GM19099 (cell line): ENCODE measurements around the gene AXDND1.

ENCODE experiments used
- POLR2A ChIP-seq: IDR thresholded peaks from 3 replicates; pipeline ENCODE4 v1.6.1; 2011; ENCODE audit warnings: low read depth; ENCODE audit not compliant: insufficient read length; ENCODE audit errors: extremely low read depth

AXDND1 gene

DNA sequence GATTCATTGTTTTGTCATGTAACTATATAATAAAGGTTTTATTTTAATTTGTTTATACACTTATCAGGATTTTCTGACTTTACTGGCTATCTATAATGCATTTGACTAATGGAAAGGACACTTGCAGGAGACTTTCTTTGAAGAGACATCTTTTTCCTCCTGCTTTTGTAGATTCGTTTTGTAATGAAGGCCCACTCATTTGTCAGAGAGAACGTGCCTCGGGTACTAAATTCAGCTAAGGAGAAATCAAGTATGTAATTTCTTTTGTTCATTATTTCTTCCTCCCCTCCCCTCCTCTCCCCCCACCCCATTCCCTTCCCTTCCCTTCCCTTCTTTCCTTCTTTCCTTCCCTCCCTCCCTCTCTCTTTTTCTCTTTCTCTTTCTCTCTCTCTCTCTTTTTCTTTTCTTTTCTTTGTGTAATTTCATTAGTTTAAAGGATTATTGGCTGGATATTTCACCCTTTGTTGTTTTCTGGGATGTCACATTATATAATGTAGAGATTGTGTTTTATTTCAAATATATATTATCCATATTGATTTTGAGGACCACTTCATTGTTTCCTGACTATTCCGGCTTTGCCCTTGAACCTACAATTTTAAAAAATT is 23.7 kb upstream of the AXDND1 start:
- TF ChIP-seq POLR2A: no peak

DNA sequence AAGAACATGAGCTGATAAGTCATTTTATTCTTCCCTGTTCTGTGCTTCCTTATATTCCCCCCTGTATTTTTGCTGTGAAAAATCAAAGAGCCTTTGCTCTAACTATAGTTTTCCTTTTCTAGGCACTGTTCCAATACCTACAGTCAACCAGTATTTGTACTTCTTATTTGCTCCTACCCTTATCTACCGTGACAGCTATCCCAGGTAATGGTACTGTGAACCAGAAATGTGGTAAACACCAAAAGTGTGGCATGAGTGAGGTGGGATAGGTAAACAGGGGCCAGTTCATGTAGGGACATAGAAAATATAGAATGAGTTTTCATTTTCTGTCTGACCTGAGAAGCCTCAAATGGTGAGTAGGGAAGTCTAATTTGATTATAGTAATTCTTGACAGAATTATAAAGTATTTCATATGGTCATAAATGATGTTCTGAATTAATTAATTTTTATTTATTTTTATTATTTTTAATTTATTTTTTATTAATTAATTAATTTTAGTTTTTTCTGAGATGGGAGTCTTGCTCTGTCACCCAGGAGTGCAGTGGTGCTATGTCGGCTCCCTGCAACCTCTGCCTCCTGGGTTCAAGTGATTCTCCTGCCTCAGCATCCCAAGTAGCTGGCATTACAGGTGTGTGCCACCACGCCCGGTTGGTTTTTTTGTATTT is 22.9 kb upstream of the AXDND1 start:
- no peak for TF ChIP-seq POLR2A

DNA sequence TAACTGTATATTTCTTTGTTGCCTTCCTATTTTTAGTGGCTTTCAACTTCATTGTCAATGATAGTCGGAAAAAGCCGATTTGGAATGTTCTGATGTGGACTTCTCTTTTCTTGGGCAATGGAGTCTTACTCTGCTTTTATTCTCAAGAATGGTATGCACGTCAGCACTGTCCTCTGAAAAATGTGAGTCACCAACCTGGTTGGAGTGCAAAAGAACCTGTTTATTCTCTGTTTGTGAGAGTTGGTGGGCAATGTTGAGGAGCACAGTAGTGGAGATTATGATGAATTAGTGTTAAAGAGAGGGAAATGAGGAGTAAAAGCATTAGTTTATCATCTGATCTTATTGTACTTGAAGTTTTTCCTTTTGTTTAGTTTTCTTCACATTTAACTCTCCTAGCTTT is 14.5 kb upstream of the AXDND1 start:
- no peak for TF ChIP-seq POLR2A

DNA sequence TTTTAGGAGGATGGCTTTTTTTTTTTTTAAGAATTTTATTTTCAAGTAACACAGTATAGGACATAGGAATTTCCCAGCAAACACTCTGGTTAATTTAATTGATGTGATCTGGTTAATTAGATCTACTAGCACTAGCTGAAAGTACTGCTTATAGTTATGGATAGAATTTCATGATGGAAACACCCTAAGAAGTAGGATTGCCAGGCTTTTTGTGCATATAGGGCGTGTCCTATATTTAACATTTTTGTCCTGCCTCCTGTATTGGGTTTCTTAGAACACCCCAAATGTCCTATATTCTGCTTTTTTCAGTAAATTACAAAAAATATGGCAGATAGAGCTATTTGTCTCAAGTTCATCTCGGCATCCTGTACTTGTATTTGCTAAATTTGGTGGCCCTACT is 13.5 kb upstream of the AXDND1 start:
- TF ChIP-seq POLR2A: no peak

DNA sequence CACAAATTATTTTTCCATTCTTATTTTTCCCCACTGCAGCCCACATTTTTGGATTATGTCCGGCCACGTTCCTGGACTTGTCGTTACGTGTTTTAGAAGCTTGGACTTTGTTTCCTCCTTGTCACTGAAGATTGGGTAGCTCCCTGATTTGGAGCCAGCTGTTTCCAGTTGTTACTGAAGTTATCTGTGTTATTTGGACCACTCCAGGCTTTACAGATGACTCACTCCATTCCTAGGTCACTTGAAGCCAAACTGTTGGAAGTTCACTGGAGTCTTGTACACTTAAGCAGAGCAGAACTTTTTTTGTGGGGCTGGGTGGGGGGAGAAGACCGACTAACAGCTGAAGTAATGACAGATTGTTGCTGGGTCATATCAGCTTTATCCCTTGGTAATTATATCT is 12.2 kb upstream of the AXDND1 start:
- TF ChIP-seq POLR2A: no peak

DNA sequence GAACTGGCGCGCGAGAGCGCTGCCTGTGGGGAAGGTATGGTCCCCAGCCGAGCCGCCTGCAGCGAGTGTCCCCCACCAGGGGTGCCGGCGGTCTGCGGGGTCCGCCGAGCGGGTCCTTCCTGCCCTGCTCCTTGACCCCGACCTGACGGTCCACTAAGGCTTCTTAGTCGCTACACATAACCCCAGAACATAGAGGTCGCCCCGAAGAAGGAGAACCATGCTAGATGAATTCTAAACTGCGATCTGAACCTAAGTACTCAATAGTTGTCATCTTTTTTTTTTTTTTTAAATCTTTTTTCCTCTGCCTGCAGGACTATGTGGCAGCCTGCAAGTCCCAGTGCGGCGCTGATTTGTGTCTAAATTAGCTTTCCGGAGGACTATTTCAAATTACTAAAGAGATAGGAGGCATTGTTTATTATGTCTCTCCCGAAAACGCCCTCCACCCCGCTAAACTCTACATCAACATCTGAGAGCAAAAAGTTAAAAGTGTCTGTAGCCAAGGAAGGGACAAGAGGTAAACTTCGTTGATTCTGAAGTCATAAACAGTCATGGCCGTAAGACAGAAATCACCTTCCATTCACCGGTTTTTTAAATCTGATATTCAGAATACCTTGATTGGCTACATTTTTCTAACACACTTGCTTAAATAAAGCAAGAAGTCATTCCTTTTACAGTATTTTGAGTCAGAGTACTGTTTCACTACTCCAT is 476 bp downstream of the AXDND1 start:
- no peak for TF ChIP-seq POLR2A

DNA sequence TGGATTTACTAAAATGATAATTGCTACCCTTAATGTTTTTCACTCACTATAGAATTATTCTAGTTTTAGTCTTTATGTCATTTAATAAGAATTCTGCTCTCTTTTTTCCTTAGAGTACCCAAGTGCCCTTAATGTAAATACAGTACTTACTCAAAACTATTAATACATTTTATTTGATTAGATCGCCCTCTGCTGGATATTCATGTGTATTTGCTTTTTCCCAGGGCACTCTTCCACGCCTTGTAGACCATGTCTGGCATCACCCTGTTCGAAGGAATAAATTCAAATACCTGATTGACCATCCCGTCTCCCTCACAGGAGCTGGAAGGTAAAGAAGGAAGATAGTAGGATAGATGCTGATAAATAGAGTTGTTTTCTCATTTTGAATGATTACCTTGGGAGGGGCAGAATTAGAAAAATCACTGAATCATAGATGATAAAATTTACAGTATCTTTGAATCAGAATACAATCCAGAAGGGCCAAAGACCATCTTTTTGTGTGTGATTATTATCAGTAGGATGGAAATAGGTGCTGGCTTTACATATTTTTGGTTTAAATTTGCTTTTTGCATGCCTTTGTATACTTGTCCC is 4.1 kb downstream of the AXDND1 start:
- TF ChIP-seq POLR2A: no peak

DNA sequence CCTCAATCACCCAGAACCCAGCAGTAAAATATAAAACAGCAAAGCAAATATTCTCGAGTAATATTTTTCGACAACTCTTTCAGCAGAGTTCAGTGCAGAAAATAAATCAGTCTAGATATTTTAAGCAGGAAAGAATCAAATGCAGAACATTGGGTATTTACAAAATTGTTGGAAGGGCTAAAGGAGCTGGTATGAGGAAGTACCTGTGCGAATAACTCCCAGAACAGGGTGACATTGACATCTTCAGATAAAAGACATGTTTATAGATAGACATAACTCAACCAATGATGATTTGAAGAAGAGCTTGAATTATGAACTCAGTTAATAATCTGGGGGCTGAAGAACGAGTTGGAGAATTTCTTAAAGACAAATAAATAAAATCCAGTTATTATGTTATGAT is 6.4 kb downstream of the AXDND1 start:
- TF ChIP-seq POLR2A: no peak

DNA sequence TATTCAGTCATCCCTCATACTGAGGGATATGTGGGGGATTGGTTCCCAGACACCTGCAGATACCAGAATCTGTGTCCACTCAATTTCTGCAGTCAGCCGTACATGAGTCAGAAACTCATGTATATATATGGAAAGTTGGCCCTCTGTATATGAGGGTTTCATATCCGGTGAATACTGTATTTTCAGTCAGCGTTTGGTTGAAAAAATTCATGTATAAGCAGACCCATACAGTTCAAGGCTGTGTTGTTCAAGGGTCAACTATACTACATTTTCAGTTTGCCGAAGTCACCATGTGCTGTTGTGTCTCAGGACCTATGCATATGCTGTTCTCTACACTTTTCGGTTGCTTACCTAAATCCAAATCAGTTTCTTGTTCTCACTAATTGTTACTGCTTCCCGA is 10.5 kb downstream of the AXDND1 start:
- TF ChIP-seq POLR2A: no peak

DNA sequence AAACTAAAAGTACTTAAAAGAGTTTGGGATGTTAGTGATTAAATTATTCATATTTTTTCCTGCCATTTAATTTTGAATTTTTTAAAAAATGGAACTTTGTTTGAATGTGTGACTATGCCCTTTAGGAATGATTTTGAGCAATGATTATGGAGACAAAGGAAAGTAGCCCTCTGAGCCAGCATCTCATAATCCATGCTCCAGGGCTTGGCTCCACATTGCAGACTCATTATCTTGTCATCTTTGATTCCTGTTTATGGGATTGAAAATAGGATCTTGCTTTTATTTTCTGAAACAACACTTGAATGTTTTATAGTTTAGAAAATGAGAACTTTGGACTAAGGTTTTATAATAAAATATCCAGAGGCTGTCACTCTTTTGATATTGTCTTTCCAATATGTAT is 14.5 kb downstream of the AXDND1 start:
- TF ChIP-seq POLR2A: no peak

DNA sequence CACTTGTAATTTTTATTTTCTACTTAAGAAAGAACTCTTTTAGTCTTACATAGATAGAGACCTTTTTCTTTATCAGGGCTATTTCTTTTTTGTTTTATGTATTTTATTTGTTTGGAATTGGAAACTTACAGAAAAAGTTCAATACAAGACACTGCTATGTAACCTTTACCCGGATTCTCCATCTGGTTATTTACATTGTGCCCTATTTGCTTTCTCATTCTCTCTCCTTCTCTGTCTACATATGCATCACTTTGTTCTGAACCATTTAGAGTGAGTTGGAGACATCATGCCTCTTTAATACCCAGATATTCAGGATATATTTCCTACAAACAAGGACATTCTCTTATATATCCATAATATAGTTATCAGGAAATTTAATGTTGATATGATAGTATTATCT is 18.3 kb downstream of the AXDND1 start:
- TF ChIP-seq POLR2A: no peak

DNA sequence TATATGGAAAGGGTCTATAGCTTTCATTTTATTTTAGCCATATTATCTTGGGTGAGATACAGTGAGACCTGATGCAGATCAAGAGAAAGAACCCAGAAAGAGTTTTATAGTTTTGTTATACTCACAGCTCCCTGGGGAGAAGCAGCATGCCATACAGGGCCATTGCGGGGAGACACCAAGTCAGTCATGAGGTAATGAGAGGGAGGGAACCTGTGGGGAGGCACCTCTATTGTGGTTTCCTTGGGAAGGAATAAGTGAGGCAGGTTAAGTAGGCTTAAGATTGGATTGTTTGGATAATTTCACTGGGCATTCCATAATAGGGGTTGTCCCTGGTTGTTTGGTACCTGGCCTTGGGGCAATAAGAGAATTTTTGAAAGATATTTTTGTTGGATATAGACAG is 19.7 kb downstream of the AXDND1 start:
- TF ChIP-seq POLR2A: no peak

DNA sequence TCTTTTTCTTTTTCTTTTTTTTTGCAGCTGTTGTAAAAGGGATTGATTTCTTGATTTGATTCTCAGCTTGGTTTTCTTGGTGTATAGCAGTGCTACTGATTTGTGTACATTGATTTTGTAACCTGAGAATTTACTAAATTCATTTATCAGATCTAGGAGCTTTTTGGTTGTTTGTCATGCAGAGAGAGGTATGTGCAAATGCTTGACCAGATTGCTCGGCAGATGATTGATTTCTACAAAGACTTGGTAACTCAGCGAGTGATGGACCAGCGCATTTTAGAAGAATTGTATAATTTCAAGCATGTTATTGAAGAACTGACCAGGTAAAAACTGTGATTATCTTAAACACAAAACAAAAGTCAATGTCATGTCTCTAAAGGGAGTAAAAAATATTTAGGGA is 27.9 kb downstream of the AXDND1 start:
- TF ChIP-seq POLR2A: no peak

DNA sequence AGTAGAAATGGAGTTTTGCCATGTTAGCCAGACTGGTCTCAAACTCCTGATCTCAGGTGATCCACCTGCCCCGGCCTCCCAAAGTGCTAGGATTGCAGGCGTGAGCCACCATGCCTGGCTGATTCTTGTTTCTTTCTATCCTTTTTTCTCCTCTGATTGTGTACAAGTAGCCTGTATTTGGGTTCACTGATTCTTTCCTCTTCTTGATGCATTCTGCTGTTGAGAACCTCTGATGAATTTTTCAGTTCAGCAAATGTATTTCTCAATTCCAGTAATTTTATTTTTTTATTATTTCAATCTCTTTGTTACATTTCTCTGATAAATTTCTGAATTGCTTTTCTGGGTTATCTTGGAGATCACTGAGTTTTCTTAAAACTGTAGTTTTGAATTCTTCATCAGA is 58.8 kb downstream of the AXDND1 start:
- TF ChIP-seq POLR2A: no peak

DNA sequence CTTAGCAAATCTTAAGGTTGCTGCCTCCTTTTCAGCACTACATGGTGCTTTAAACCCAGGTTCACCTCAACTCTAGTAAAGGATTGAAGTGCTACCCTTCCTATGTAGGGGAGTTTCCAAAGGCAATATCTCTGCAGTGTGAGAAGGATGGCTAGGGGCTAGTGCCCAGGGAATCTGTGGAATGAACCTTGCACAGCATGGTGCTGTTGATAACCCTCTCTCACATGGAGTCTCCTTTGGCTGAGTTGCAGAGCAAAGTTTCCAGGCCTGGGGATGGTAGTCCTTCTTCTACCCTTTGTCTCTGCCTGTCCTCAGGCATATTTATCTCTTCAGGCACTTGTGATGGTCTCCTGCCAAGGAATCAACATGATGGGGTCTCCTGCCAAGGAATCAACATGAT is 59.4 kb downstream of the AXDND1 start:
- no peak for TF ChIP-seq POLR2A

DNA sequence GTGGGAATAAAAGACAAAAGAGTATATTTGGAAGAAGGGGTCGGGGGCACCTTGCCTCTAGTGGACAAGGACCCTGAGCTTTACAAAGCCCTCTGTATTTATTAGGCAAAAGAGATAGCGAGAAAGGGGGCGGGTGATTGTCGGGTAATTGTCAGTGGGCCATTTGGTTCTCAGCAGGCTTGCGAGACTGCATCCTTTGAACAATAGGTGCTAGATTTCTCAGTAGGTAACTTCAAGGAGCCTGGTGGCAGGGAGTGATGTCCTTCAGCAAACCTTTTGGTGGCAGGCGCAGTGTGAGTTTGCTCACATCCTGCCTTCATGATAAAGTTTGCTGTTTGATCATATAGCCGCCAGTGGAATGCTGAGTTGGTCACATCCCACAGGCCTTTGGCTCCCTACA is 71.4 kb downstream of the AXDND1 start:
- no peak for TF ChIP-seq POLR2A
